Endodermal cell (in vitro differentiated cells): ENCODE measurements around the gene BUB3. TPM values are rescaled to one million over a fixed set of nuclear protein-coding genes. Genes with fewer than 3 reads are reported as not detected.

Experiments used
- DNase-seq: peaks from one replicate; pipeline ENCODE4 v3.0.0-alpha.2; 2017
- H3K27ac ChIP-seq: 2 replicates; pipeline ENCODE4 v1.5.1; 2013; ENCODE audit warnings: mild to moderate bottlenecking, low read depth, low read length, moderate library complexity
- H3K27me3 ChIP-seq: 2 replicates; pipeline ENCODE4 v1.6.1; 2013; ENCODE audit warnings: mild to moderate bottlenecking, low read length, moderate library complexity; ENCODE audit not compliant: insufficient read depth, control insufficient read depth, poor library complexity, severe bottlenecking
- H3K36me3 ChIP-seq: 2 replicates; pipeline ENCODE4 v1.7.0; 2013; ENCODE audit warnings: mild to moderate bottlenecking, low read length, moderate library complexity; ENCODE audit not compliant: control insufficient read depth, insufficient read depth
- H3K4me1 ChIP-seq: one replicate; pipeline ENCODE4 v1.7.0; 2013; ENCODE audit warnings: low read length; ENCODE audit not compliant: control insufficient read depth, insufficient read depth
- H3K4me3 ChIP-seq: 2 replicates; pipeline ENCODE4 v1.5.1; 2013; ENCODE audit warnings: mild to moderate bottlenecking, low read length, moderate library complexity
- H3K9ac ChIP-seq: 2 replicates; pipeline ENCODE4 v1.6.1; 2013; ENCODE audit warnings: mild to moderate bottlenecking, low read length, moderate library complexity; ENCODE audit not compliant: poor library complexity, severe bottlenecking; ENCODE audit errors: extremely low read depth
- H3K9me3 ChIP-seq: 2 replicates; pipeline ENCODE4 v1.6.1; 2013; ENCODE audit warnings: mild to moderate bottlenecking, low read length, moderate library complexity; ENCODE audit not compliant: control insufficient read depth
- H3K27ac Mint-ChIP-seq: 2 replicates; pipeline ENCODE4 v1.8.0; 2020; ENCODE audit warnings: mixed read lengths
- H3K27me3 Mint-ChIP-seq: 2 replicates; pipeline ENCODE4 v1.8.0; 2021; ENCODE audit warnings: mild to moderate bottlenecking, mixed read lengths; ENCODE audit not compliant: insufficient read depth
- H3K36me3 Mint-ChIP-seq: 2 replicates; pipeline ENCODE4 v1.8.0; 2020; ENCODE audit warnings: low read depth, mixed read lengths
- H3K4me1 Mint-ChIP-seq: 2 replicates; pipeline ENCODE4 v1.8.0; 2020; ENCODE audit warnings: mixed read lengths
- H3K4me3 Mint-ChIP-seq: 2 replicates; pipeline ENCODE4 v1.8.0; 2020; ENCODE audit warnings: mild to moderate bottlenecking, moderate library complexity, mixed read lengths
- H3K9me3 Mint-ChIP-seq: 2 replicates; pipeline ENCODE4 v1.8.0; 2020; ENCODE audit warnings: mild to moderate bottlenecking, mixed read lengths
- WGBS, 2 experiments: methylation state at CpG; one replicate each; pipeline versions ENCODE4 v1.1.5 to v1.1.7; 2013; ENCODE audit warnings: missing lambda C conversion rate in 2 of 2, mixed read lengths in 1 of 2; ENCODE audit not compliant: insufficient coverage in 1 of 2, insufficient read length in 1 of 2; 5-methylcytosine and 5-hydroxymethylcytosine counted together
- long read RNA-seq, 4 experiments: library from polyadenylated mRNA in 2 of 4; library from RNA in 1 of 4; library from capped mRNA in 1 of 4; stranded (forward) in 3 of 4; unstranded in 1 of 4; transcript quantifications; one replicate each; pipeline ENCODE4 v2.0.0, GENCODE V29; 2020 to 2021; ENCODE audit warnings: inconsistent platforms in 1 of 4
- polyA plus RNA-seq, 2 experiments: library from polyadenylated mRNA; stranded (reverse); fragments of 50-300 nt; gene quantifications; one replicate each; pipeline ENCODE4 v1.2.3, GENCODE V29; 2013
- total RNA-seq, 2 donors: library from RNA; stranded (reverse); fragmentation: NEBNext Ultra II Directional in 1 of 2; extraction: Animal tissue kit (Norgen Biotek cat#: 25700) in 1 of 2; gene quantifications; 2 replicates in 1 of 2; 3 replicates in 1 of 2; pipeline ENCODE4 v1.2.1, GENCODE V29; 2021
- TF ChIP-seq, protein P1 (sequence below): fragments of 200-600 bp; sonication (generic); conservative IDR thresholded peaks from 2 replicates; pipeline ENCODE4 v1.5.0; 2021; ENCODE audit warnings: antibody characterized with exemption, mild to moderate bottlenecking

The BUB3 gene, protein sequence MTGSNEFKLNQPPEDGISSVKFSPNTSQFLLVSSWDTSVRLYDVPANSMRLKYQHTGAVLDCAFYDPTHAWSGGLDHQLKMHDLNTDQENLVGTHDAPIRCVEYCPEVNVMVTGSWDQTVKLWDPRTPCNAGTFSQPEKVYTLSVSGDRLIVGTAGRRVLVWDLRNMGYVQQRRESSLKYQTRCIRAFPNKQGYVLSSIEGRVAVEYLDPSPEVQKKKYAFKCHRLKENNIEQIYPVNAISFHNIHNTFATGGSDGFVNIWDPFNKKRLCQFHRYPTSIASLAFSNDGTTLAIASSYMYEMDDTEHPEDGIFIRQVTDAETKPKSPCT
- 100 to 1,000 TPM; 113 to 130 TPM for total RNA-seq
- 169 TPM for polyA plus RNA-seq (2013, experiment 1 of 2)
- polyA plus RNA-seq (2013, experiment 2 of 2): 153 TPM
- long read RNA-seq, experiment 1, full-length matches to known transcripts: 43 of 64 reads
- long read RNA-seq, experiment 1, partial matches to known transcripts: 11 of 64 reads
- long read RNA-seq, experiment 1, other reads (novel, unspliced or antisense): 10 of 64 reads
- long read RNA-seq, experiment 2, full-length matches to known transcripts: 199 of 229 reads
- long read RNA-seq, experiment 2, partial matches to known transcripts: 18 of 229 reads
- long read RNA-seq, experiment 2, other reads (novel, unspliced or antisense): 12 of 229 reads
- long read RNA-seq, experiment 3, full-length matches to known transcripts: 571 of 661 reads
- long read RNA-seq, experiment 3, partial matches to known transcripts: 72 of 661 reads
- long read RNA-seq, experiment 3, other reads (novel, unspliced or antisense): 18 of 661 reads
- long read RNA-seq, experiment 4, full-length matches to known transcripts: 199 of 259 reads
- long read RNA-seq, experiment 4, partial matches to known transcripts: 54 of 259 reads
- long read RNA-seq, experiment 4, other reads (novel, unspliced or antisense): 6 of 259 reads

DNA sequence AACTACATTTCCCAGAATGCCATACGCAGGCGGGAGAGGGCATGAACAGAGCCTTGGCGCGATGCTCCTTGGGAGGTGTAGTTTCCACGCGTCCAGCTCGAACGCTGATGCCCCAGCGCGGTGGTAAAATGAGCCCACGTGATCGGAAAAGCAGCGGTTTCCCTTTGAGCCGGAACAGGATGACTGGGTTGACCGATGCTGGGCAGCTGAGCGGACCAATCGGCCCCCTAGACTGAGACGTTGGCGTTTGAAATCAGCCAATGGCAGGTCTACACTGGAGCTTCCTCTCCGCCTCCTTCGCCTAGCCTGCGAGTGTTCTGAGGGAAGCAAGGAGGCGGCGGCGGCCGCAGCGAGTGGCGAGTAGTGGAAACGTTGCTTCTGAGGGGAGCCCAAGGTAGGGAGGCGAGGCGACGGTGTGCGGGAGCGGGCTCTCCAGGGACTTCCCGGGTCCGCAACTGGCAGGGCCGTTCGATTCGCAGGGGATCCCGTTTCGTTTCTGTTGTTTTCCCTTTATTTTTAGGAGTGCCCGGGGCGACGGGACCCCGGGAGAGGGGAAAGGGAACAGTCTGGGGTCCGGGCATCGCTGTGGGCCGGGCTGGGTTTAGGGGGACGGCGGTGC lies at the start of gene BUB3:
TSS of gene BUB3 (plus strand) at position 311 of the 619 bp plus-strand sequence. CDS start 516 bp downstream, outside the sequence.
- Mint-ChIP-seq H3K36me3 (peaks cover 34% of the 10 kb centered on the region), H3K27ac (peak within 1 kb of the TSS; percentile 97), H3K27me3 (peaks cover 45% of the 10 kb centered on the region), H3K9me3 (no peaks in the 10 kb centered on the region), H3K4me1 (peaks cover 11% of the 10 kb centered on the region), H3K4me3 (peak within 1 kb of the TSS; percentile 96)
- DNase-seq: peak; percentile 99
- peak within 1 kb of the TSS; percentile 62 for H3K27ac ChIP-seq
- peak within 1 kb of the TSS; percentile 58 for H3K9ac ChIP-seq
- peak within 1 kb of the TSS; percentile 92 for H3K4me3 ChIP-seq
- H3K9me3 ChIP-seq: no peaks in the 10 kb centered on the region
- WGBS, 2 experiments: 0 to 1% methylated on average over 19 to 50 of the region's 50 CpGs
- H3K36me3 ChIP-seq: peaks cover 38% of the 10 kb centered on the region
- H3K27me3 ChIP-seq: peaks cover 45% of the 10 kb centered on the region
- TF ChIP-seq, protein P1, sequence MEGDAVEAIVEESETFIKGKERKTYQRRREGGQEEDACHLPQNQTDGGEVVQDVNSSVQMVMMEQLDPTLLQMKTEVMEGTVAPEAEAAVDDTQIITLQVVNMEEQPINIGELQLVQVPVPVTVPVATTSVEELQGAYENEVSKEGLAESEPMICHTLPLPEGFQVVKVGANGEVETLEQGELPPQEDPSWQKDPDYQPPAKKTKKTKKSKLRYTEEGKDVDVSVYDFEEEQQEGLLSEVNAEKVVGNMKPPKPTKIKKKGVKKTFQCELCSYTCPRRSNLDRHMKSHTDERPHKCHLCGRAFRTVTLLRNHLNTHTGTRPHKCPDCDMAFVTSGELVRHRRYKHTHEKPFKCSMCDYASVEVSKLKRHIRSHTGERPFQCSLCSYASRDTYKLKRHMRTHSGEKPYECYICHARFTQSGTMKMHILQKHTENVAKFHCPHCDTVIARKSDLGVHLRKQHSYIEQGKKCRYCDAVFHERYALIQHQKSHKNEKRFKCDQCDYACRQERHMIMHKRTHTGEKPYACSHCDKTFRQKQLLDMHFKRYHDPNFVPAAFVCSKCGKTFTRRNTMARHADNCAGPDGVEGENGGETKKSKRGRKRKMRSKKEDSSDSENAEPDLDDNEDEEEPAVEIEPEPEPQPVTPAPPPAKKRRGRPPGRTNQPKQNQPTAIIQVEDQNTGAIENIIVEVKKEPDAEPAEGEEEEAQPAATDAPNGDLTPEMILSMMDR: peak; percentile 36
- H3K4me1 ChIP-seq: peaks cover 3% of the 10 kb centered on the region

DNA sequence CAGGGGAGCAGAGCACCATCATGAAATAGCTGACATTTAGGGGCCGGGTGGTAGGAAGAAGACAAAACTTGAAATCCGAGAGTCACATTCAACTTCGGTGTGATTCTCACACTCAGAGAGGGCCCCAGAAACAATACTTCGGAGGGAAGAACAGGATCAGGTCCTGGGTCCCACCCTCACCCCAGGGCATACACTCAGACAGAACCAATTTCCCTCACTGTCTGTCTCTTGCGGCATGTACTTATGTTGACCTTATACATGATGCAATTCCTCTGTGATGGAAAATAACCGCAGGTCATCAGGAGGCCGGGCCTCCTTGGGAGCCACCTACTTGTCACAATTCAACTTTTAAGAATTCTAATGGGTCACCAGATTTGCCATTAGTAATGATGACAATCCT lies 44.7 kb upstream of the BUB3 start:
- H3K4me1 Mint-ChIP-seq: no peaks in the 10 kb centered on the region
- H3K4me1 ChIP-seq: no peaks in the 10 kb centered on the region
- no peak overlapping the region for H3K27ac Mint-ChIP-seq
- no peaks in the 10 kb centered on the region for H3K9me3 ChIP-seq
- 76 to 77% methylated on average over 6 to 7 of the region's 7 CpGs for WGBS, 2 experiments
- H3K9me3 Mint-ChIP-seq: no peaks in the 10 kb centered on the region
- no peak overlapping the region for H3K4me3 Mint-ChIP-seq
- no peak overlapping the region for H3K4me3 ChIP-seq
- H3K27me3 Mint-ChIP-seq: peaks cover 6% of the 10 kb centered on the region
- TF ChIP-seq, protein P1: no peak
- H3K27ac ChIP-seq: no peak overlapping the region
- no peak overlapping the region for H3K9ac ChIP-seq
- no peaks in the 10 kb centered on the region for H3K27me3 ChIP-seq
- H3K36me3 Mint-ChIP-seq: no peaks in the 10 kb centered on the region
- H3K36me3 ChIP-seq: no peaks in the 10 kb centered on the region
- no peak for DNase-seq
